WI38 (cell line): Measurements from ENCODE around the gene KCNC1.

Experiments used
- H3K4me3 ChIP-seq: 2 replicates; pipeline ENCODE4 v1.5.1; 2011; ENCODE audit warnings: low read depth, mild to moderate bottlenecking, control low read depth, low read length
- CTCF ChIP-seq: IDR thresholded peaks from 2 replicates; pipeline ENCODE4 v1.5.1; 2012; ENCODE audit warnings: low read depth, mild to moderate bottlenecking, control low read depth, low read length

KCNC1 gene

GRCh38 chr11:17831228-17831627, 96.6 kb downstream of the KCNC1 start:
- TF ChIP-seq CTCF = no peak
- H3K4me3 ChIP-seq = no peak overlapping the region

DNA sequence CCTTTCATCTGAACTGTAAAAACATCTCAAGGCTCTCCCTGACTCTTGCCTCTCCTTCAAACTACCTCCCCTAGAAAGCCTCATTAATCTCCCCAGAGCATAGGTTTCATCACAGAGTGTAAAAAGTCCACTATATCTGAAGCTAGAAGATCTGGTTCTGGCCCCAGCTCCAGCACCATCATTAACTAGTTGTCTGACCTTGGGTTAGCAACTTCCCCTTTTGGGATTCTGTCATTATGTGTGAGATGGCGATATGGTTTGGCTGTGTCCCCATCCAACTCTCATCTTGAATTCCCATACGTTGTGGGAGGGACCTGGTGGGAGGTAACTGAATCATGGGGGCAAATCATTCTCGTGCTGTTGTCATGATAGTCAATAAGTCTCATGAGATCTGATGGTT, 97.3 kb downstream of the KCNC1 start:
- H3K4me3 ChIP-seq = no peak overlapping the region
- TF ChIP-seq CTCF = no peak
